SH-SY5Y (cell line): ENCODE data around the gene RIC8A.

Experiments used
- GATA2 ChIP-seq: IDR thresholded peaks from 2 replicates; pipeline ENCODE4 v1.6.1; 2011; ENCODE audit warnings: mild to moderate bottlenecking, low read depth, low read length
- GATA3 ChIP-seq: IDR thresholded peaks from 2 replicates; pipeline ENCODE4 v1.6.1; 2011; ENCODE audit warnings: low read depth, mild to moderate bottlenecking, low read length, moderate library complexity

DNA sequence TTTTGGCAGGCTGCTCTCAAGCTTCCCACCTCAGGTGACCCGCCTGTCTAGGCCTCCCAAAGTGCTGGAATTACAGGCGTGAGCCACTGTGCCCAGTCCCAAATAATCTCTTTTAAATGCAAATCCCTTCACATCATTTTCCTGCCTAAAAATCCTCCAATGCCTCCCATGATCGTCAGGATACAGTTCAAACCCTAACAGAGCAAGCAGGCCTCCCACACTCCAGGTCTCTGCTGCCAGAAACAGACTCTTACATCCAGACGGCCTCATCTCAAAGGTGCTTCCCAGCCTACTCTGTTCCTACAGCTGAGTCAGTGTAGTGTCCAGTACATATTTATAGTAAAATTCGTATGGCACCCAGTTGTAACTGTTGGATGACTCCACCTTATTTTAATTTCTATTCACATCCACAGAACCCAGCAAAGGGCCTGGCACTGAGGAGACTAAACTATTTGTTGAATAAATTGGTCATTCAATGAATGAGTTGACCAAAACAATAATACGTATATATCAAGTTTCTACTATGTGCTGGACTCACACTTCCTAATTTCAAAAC lies 20.4 kb downstream of the RIC8A start:
- no peak for TF ChIP-seq GATA3
- no peak for TF ChIP-seq GATA2
